Peyer's patch (tissue), 4 donors: ENCODE data around the gene ACSF2.

Experiments used
- POLR2A ChIP-seq, 2 donors: fragments of 450-650 bp; IDR thresholded peaks; one replicate each; pipeline ENCODE4 v1.5.1; 2017; ENCODE audit warnings: antibody characterized with exemption in 2 of 2, mild to moderate bottlenecking in 2 of 2, moderate library complexity in 2 of 2
- TF ChIP-seq, protein P1 (sequence below), 6 experiments: fragments of 450-650 bp in 4 of 6; fragments of 200-600 bp in 2 of 6; sonication (generic) in 1 of 6; IDR thresholded peaks; one replicate each; pipeline ENCODE4 v1.5.1; 2017 to 2019; ENCODE audit warnings: antibody characterized with exemption in 6 of 6, mild to moderate bottlenecking in 3 of 6, moderate library complexity in 1 of 6

- TF ChIP-seq, protein P1, sequence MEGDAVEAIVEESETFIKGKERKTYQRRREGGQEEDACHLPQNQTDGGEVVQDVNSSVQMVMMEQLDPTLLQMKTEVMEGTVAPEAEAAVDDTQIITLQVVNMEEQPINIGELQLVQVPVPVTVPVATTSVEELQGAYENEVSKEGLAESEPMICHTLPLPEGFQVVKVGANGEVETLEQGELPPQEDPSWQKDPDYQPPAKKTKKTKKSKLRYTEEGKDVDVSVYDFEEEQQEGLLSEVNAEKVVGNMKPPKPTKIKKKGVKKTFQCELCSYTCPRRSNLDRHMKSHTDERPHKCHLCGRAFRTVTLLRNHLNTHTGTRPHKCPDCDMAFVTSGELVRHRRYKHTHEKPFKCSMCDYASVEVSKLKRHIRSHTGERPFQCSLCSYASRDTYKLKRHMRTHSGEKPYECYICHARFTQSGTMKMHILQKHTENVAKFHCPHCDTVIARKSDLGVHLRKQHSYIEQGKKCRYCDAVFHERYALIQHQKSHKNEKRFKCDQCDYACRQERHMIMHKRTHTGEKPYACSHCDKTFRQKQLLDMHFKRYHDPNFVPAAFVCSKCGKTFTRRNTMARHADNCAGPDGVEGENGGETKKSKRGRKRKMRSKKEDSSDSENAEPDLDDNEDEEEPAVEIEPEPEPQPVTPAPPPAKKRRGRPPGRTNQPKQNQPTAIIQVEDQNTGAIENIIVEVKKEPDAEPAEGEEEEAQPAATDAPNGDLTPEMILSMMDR (IDR thresholded peaks at IDR 0.05), result no peak
- no peak for TF ChIP-seq POLR2A (IDR thresholded peaks at IDR 0.05)
Measured at GRCh38 chr17:50444841-50445715, 19.1 kb downstream of the ACSF2 start.
